ENCODE results near the gene FAM222A. TPM values are rescaled to one million over a fixed set of nuclear protein-coding genes. Genes with fewer than 3 reads are reported as not detected.

The FAM222A gene
- total RNA-seq, 1 donor from 2014 or later: 1.8 TPM

GRCh38 chr12:109736552-109737108 is 23.0 kb downstream of the FAM222A start:
- ATAC-seq (peak; percentile 8), DNase-seq (ENCODE audit: low spot score) (peak; percentile 46)

DNA sequence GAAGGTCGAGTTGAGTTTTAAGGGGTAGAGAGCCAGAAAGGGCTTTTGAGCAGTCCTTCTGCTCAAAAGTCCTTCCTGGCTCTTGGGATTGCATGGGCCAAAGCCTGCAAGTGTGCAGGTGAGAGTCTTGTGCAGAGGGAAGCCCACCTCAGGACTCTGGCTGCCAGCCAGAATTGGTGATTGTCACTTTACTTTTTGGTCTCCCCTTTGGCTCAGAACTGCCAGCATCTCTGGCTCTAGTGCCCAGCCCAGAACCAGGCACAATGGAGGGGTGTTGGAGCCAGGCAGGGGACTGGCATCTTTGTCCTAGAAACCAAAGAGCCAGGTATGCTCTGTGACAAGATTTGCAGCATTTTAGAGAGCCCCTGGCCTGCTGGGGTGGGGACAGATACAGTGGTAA is 23.5 kb downstream of the FAM222A start:
- DNase-seq (ENCODE audit: low spot score) (peak; percentile 44), ATAC-seq (no peak)

GRCh38 chr12:109737631-109738030 is 24.0 kb downstream of the FAM222A start:
- peak; percentile 56 for ATAC-seq
- peak; percentile 46 for DNase-seq (ENCODE audit: low spot score)

DNA sequence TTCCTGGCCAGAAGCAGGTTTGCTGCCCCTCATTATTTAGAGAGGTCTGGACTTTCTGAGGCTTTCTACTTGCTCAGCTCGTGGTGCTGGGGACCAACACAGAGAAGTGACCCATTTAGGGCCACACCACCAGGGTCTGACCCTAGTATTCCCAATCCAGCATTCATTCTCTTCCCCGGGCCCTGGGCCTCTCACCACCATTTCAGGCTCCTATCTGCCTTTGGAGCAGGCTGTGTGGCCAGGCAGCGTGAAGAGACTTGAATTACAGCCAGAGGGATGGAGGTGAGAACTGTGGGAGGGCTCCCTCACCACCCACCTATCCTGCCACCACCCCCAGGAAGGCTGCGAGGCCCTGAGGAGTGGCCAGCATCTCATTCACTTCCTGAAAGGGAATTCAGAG is 24.6 kb downstream of the FAM222A start:
- DNase-seq (ENCODE audit: low spot score): peak; percentile 41
- ATAC-seq: no peak

DNA sequence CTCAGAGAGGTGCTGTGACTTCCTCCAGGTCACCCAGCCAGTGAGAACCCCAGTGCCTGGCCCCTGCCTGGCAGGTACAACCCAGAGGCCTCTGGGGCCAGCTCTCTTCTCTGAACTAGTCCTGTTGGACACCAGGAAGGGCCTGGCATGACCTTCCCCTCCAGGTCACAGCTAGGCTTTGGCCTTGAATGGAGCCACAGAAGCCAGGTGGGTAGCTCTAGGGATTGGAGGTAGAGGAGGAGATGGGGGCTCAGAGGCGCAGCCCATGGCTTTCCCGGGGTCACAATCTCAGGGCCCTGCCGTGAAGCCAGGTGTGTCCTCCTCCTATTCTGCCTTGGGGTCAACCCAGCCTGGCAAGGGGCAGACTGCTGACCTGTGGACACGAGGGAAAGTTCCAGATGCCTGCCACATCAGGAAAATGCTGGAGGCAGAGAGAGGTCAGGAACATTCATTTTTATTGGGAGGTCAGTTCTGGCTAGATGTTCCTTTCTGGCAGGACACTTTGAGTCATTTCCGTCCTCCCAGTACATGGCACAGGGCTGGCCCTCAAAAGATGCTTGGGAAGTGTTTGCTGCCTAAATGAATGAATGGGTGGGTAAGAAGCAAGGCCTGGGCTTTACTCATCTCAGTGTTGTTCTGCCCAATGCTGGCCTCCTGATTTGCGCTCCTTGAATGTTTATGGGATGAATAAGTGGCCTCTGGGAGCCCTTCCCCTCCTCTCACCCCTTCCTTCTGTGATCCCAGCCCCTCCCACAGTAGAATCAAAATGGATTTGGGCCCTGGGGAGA is 25.4 kb downstream of the FAM222A start:
- peak; percentile 45 for DNase-seq (ENCODE audit: low spot score)
- ATAC-seq: peak; percentile 21

- DNase-seq (ENCODE audit: low spot score) (peak; percentile 33), ATAC-seq (no peak)
These were observed 26.4 kb downstream of the FAM222A start for GRCh38 chr12:109739747-109740693.

DNA sequence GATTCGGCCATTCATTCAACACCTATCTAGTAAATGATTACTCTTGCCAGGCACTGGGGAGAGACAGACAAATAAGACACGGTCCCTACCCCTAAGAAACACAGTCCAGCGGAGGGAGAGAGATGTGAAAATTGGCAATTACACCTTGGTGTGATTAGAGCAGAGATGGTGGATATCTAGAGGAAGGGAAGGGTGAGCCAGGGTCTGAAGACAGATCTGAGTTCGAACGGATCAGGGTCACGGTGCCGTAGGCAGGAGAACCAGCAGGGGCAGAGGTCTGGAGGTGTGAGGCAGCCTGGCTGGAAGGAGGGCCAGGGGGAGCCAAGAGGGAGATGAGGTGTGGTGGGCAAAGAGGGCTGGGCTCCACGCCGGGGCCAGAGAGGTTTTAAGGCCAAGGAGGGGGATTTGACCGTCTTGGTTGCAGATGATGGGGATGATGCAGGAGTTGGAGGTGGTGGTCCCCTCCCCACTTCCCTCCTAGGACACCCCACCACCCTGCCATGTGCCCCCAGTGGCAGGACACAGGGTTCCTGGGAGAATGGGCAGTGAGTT is 27.1 kb downstream of the FAM222A start:
- no peak for ATAC-seq
- DNase-seq (ENCODE audit: low spot score): peak; percentile 15

- ATAC-seq (peak; percentile 19), DNase-seq (ENCODE audit: low spot score) (peak; percentile 42)
These were observed 27.8 kb downstream of the FAM222A start for GRCh38 chr12:109741286-109741969.

DNA sequence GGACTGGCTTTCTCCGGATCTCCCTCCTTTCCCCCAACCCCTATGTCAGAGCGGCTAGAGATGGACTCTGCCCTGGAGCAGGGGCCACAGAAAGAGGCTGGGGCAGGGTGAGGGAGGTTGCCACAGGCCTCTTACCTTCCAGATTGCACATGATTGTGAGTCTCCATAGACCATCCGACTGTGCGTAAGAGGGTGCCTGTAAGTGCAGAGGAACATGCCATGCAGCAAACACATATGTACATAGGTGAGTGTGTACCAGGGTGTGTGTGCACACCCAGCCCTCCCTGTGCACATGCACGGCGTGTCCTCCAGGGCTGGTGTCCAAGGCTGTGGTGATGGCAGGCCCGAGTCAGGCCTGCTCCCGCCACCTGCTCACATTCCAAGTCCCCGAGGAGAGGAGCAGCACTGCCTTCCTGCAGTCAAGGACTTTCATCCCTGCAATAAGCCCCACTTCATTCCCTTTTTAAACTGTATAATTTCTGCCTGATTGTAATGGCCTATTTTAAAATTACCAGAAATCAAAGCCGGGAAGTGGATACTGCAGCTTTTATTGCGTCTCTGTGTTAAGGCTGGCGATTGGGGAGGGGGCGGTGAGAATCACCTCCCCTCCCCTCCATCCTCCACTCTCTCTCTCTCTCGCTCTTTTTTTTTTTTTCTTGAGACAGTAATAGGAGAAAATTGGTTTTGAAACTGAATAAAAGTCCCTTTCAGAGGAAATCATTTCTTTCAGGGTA is 28.5 kb downstream of the FAM222A start:
- ATAC-seq (peak; percentile 64), DNase-seq (ENCODE audit: low spot score) (peak; percentile 50)

GRCh38 chr12:109743076-109743910 is 29.7 kb downstream of the FAM222A start:
- ATAC-seq (no peak), DNase-seq (ENCODE audit: low spot score) (peak; percentile 40)

- DNase-seq (ENCODE audit: low spot score) (no peak), ATAC-seq (no peak)
These were observed 30.4 kb downstream of the FAM222A start for GRCh38 chr12:109744026-109744425.

DNA sequence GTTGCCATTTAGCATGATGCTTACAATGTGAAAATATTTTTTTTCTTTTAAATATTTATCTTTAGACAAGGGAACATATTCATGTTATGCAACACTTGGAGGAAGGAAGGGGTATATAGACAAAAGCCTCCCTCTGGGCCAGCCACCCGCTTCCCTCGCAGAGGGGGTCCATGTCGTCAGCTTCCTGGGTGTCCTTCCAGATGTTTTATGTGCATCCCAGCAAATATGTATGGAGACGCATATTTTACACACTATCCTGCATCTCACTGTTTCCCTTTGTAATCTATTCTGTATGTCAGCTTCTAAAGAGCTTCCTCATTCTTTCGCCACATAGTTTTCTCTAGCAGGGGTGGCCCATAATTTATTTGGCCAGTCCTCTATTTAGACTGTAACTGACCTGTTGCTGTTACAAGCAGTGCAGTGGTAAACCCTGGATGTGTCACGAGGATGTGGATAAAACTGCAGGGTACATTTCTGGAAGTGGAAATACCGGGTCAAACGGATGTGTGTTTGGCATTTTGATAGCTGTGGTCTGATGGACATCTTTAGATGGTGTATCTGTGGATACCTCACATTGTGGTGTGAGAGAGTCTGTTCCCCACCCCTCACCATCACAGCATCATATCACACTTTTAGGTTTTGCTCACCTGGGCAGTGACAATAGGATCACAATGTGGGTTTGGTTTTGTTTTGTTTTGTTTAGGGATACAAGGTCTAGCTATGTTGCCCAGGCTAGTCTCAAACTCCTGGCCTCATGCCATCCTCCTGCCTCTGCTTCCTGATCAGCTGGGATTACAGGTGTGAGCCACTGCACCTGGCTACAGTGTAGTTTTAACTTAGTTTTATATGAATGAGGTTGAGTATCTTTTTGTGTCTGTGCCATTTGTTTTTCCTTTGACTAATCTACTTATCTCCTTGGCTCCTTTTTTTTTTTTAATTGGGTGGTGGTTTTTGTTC is 31.6 kb downstream of the FAM222A start:
- DNase-seq (ENCODE audit: low spot score): peak; percentile 22
- no peak for ATAC-seq

- ATAC-seq: peak; percentile 24
- DNase-seq (ENCODE audit: low spot score): peak; percentile 38
These were observed 38.8 kb downstream of the FAM222A start for GRCh38 chr12:109752117-109753053.

DNA sequence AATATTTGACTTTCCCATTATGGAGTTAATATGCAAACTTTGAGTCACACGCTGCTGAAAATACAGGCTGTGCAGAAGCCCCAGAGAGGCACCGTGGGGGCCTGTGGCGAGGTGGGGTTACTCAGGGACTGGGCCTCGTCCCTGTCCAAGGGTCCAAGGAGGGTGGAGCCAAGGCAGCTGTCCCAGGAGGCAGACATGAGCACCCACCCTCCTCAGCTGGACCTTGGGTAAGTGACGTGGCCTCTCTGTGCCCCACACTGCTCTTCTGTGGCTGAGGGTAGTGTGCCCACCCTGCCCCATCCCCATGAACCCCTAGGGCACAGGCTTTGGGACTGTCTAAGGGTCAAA is 39.4 kb downstream of the FAM222A start:
- peak; percentile 32 for DNase-seq (ENCODE audit: low spot score)
- no peak for ATAC-seq

DNA sequence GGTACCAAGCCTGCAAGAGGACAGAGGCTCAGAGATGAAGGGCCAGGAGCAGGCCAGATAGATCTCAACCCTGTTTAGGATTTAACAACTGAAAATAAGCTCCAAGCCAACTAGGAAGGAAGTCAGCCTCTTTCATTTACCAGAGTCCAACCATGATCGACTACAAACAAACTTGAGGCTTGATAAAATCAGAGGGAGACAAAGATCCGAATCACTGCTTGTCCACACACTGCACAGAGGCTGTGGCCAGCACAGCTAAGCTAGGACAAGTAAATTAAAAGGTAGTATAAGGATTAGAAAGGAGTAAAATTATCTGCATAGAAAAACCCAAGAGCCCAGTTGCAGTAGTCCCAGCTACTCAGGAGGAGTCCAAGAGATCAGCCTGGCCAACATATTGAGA is 40.3 kb downstream of the FAM222A start:
- peak; percentile 33 for ATAC-seq
- DNase-seq (ENCODE audit: low spot score): no peak

DNA sequence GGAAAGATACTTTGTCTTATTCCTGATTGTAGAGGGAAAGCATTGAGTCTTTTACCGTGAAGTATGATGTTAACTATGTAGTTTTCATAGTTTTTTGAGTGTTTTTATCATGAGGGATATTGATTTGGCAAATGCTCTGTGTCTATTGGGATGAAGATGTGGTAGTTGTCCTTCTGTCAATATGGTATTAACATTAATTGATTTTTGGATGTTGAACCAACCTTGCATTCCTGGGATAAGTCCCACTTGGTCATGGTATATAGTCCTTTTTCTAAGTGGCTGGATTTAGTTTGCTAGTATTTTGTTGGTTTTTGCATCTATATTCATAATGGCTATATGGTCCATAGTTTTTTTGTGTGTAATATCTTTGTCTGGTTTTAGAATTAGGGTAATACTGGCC is 42.8 kb downstream of the FAM222A start:
- DNase-seq (ENCODE audit: low spot score) (no peak), ATAC-seq (no peak)

Data from left lobe of liver (tissue), 2 donors.